HG03469 (cell line): ENCODE results near the gene SARNP.

ENCODE experiments used
- ATAC-seq: cut with Tn5 transposase; IDR thresholded peaks from one replicate; pipeline ENCODE4 v1.9.1; 2021; ENCODE audit warnings: mild to moderate bottlenecking, moderate library complexity, moderate number of reproducible peaks; ENCODE audit not compliant: unreplicated experiment

Gene SARNP

DNA sequence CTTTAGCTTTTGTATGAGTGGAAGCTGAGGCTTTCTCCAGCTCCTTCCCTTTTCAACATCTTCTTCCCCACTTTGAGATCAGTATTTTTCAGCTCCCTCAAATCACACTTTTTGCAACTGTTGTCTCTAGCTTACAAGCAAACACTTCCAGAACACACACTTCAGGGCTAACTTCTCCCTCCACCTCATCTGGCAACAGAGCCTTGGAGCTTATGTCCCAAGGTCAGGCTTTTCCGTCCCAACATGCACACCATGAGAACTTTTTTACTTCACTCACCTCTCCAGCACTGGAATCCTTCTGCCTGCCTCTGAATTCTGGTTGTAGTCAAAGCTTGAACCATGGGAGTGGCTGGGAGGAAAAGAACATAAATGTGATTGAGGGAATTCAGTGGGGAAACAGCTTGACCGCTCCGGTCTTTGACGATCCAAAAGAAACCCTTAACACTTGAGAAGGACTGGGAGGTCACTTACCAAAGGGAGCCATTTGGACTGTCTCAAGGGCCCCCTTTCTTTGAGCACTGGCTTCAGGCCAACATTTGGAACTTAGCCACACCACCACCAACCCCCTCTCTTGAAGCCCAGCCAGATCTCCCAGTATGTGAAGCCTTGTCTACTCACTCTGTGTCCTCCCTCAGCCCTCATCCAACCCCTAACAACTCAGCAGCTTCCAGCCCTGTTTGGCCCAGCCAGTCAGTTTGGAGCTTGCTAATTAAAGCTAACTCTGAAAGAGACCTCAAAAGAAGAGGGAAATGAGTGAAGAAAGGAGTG is 105.6 kb downstream of the SARNP start:
- no peak for ATAC-seq

DNA sequence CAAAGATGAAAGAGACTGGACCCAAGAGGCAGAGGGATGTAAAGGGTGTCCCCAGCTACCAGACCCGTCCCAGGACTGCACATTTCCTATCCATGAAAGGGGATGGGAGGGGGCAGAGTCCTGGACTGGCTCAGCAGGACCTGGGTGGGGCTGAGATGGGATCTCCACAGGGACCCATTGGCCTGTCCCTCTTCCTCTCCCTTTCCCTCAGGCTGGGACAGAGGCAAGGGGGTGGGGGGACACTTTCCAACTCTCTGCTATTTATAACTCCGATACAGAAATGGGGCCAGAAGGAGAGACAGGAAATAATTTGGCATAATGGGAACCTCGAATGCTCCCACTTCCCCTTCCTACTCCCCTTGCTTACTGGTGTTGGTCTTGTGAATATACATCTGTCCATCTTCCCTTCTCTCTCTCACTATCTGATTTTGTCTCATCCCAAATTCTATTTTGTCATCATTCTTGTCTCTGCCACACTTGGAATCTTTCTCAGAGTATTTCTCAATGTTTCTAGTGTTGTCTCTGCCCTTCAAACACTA is 108.8 kb downstream of the SARNP start:
- no peak for ATAC-seq

DNA sequence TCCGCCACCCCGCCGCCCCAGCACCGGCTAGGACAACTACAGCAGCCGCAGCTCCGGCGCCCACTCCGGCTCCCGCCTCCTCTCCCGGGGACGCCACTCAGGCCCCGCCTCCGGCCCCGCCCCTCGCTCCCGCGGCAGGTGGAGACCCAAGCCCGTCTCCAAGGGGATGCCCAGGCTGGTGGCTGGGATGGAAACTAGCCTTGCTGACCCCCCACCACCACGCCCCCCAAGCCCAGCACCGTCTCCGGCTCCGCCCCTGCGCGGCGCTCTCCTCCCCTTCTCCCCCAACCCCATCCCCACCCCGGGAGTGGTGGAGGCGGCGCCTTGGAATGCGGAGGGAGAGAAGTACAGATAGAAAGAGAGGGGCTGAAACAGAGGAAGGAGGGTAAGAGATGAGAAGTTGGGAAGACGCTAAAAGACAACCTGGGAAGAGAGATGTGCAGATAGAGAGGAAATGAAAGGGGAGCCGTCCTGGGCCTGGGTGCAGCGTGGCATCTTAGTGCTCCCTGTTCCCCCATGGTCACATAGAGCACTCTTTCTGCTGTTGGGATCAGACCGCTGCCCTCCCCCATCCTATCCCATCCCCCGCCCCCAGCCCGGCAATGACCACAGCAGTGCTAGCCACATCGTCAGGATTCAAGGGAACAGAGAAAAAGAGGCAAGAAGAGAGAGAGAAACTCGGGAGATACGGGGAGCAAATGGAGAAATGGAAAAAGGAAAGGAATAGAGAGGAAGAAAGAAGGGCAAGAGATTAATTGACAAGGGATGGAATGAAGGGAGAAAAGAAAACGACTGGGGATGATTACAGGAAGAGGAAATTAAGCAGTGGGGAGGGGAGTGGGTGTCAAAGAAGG is 109.5 kb downstream of the SARNP start, which contains the start of gene ITGA7:
ITGA7 (minus strand) TSS at position 64 of the 854 bp plus-strand sequence. CDS start 222 bp downstream, outside the sequence.
- no peak for ATAC-seq
